HG03060 (cell line): Measurements from ENCODE around the gene SLC25A13.
"Not testable (repeated sequence)": the region's sequence is repeated elsewhere in the genome, so short reads cannot be mapped to it uniquely, and the experiment has no call there.

Experiments used
- ATAC-seq: cut with Tn5 transposase; IDR thresholded peaks from one replicate; pipeline ENCODE4 v1.9.1; 2021; ENCODE audit warnings: low read depth, moderate number of reproducible peaks; ENCODE audit not compliant: unreplicated experiment

The SLC25A13 gene

GRCh38 chr7:96303105-96303685 lies 18.7 kb downstream of the SLC25A13 start:
- no peak for ATAC-seq

GRCh38 chr7:96300986-96301385 lies 20.9 kb downstream of the SLC25A13 start:
- no peak for ATAC-seq

- ATAC-seq: no peak
Measured at GRCh38 chr7:96300502-96300901, 21.4 kb downstream of the SLC25A13 start.

GRCh38 chr7:96299496-96299895 lies 22.4 kb downstream of the SLC25A13 start:
- ATAC-seq: no peak

- no peak for ATAC-seq
Measured at GRCh38 chr7:96297876-96298275, 24.0 kb downstream of the SLC25A13 start.

GRCh38 chr7:96297446-96297845 lies 24.5 kb downstream of the SLC25A13 start:
- not testable (repeated sequence) for ATAC-seq

- not testable (repeated sequence) for ATAC-seq
Measured at GRCh38 chr7:96293911-96294310, 28.0 kb downstream of the SLC25A13 start.

- no peak for ATAC-seq
Measured at GRCh38 chr7:96287559-96287958, 34.3 kb downstream of the SLC25A13 start.

GRCh38 chr7:96287132-96287531 lies 34.8 kb downstream of the SLC25A13 start:
- peak; percentile 58 for ATAC-seq

GRCh38 chr7:96285579-96285978 lies 36.3 kb downstream of the SLC25A13 start:
- ATAC-seq: no peak

- ATAC-seq: peak; percentile 36
Measured at GRCh38 chr7:96284835-96285234, 37.1 kb downstream of the SLC25A13 start.

- ATAC-seq: no peak
Measured at GRCh38 chr7:96284240-96284639, 37.7 kb downstream of the SLC25A13 start.

GRCh38 chr7:96282835-96283234 lies 39.1 kb downstream of the SLC25A13 start:
- ATAC-seq: no peak

GRCh38 chr7:96277921-96278320 lies 44.0 kb downstream of the SLC25A13 start:
- no peak for ATAC-seq

GRCh38 chr7:96276019-96276418 lies 45.9 kb downstream of the SLC25A13 start:
- ATAC-seq: no peak

GRCh38 chr7:96273716-96274115 lies 48.2 kb downstream of the SLC25A13 start:
- ATAC-seq: no peak

GRCh38 chr7:96269246-96269994 lies 52.5 kb downstream of the SLC25A13 start:
- ATAC-seq: no peak

GRCh38 chr7:96266580-96266979 lies 55.3 kb downstream of the SLC25A13 start:
- no peak for ATAC-seq

- ATAC-seq: no peak
Measured at GRCh38 chr7:96266015-96266414, 55.9 kb downstream of the SLC25A13 start.

GRCh38 chr7:96253964-96254363 lies 67.9 kb downstream of the SLC25A13 start:
- no peak for ATAC-seq

- ATAC-seq: no peak
Measured at GRCh38 chr7:96253441-96253840, 68.5 kb downstream of the SLC25A13 start.

GRCh38 chr7:96250776-96251361 lies 71.0 kb downstream of the SLC25A13 start:
- no peak for ATAC-seq
